HepG2 (cell line): ENCODE measurements around the gene PRUNE1. TPM values are rescaled to one million over a fixed set of nuclear protein-coding genes. Genes with fewer than 3 reads are reported as not detected.

Experiments
- CCDC6 ChIP-seq: sonication (generic); formaldehyde crosslinking; IDR thresholded peaks from 2 replicates; pipeline ENCODE4 v1.8.1; 2022; ENCODE audit warnings: mild to moderate bottlenecking, missing genetic modification reagents, moderate library complexity
- CEBPG ChIP-seq: IDR thresholded peaks from 2 replicates; pipeline ENCODE4 v1.6.1; 2016
- DMAP1 ChIP-seq: IDR thresholded peaks from 2 replicates; pipeline ENCODE4 v1.6.1; 2016
- DPF2 ChIP-seq: sonication (generic); formaldehyde crosslinking; IDR thresholded peaks from 2 replicates; pipeline ENCODE4 v1.4.0; 2020; ENCODE audit warnings: mild to moderate bottlenecking, low read depth, missing genetic modification reagents, borderline replicate concordance
- FUBP1 ChIP-seq: sonication (generic); formaldehyde crosslinking; IDR thresholded peaks from 2 replicates; pipeline ENCODE4 v1.5.1; 2020; ENCODE audit warnings: missing genetic modification reagents, mild to moderate bottlenecking, borderline replicate concordance
- GMEB1 ChIP-seq: sonication (generic); formaldehyde crosslinking; IDR thresholded peaks from 2 replicates; pipeline ENCODE4 v1.5.1; 2020; ENCODE audit warnings: missing genetic modification reagents, mild to moderate bottlenecking, borderline replicate concordance
- MIER3 ChIP-seq: IDR thresholded peaks from 2 replicates; pipeline ENCODE4 v1.6.1; 2016; ENCODE audit warnings: missing compliant biosample characterization, borderline replicate concordance
- NFYB ChIP-seq: sonication (generic); formaldehyde crosslinking; IDR thresholded peaks from 2 replicates; pipeline ENCODE4 v1.4.0; 2020; ENCODE audit warnings: missing genetic modification reagents
- RBM39 ChIP-seq: fragments of 200-400 bp; formaldehyde crosslinking; IDR thresholded peaks from one replicate; pipeline ENCODE4 v1.6.1; 2018; ENCODE audit warnings: antibody characterized with exemption, mild to moderate bottlenecking, low read depth, low read length; ENCODE audit not compliant: poor library complexity, severe bottlenecking
- RELA ChIP-seq: sonication (generic); formaldehyde crosslinking; IDR thresholded peaks from 2 replicates; pipeline ENCODE4 v1.4.0; 2020; ENCODE audit warnings: missing genetic modification reagents
- RXRA ChIP-seq: sonication (generic); formaldehyde crosslinking; IDR thresholded peaks from 2 replicates; pipeline ENCODE4 v1.5.1; 2020; ENCODE audit warnings: missing genetic modification reagents
- SMARCC2 ChIP-seq: fragments of 450-650 bp; IDR thresholded peaks from 2 replicates; pipeline ENCODE4 v1.6.1; 2017; ENCODE audit warnings: antibody characterized with exemption, mild to moderate bottlenecking
- TFDP1 ChIP-seq: IDR thresholded peaks from 2 replicates; pipeline ENCODE4 v1.6.1; 2016; ENCODE audit warnings: missing compliant biosample characterization, missing genetic modification reagents, borderline replicate concordance
- TIGD3 ChIP-seq: sonication (generic); formaldehyde crosslinking; IDR thresholded peaks from 2 replicates; pipeline ENCODE4 v1.5.1; 2020; ENCODE audit warnings: mild to moderate bottlenecking, missing genetic modification reagents, borderline replicate concordance
- ZMAT3 ChIP-seq: sonication (generic); formaldehyde crosslinking; conservative IDR thresholded peaks from 2 replicates; pipeline ENCODE4 v1.7.0; 2021; ENCODE audit warnings: missing genetic modification reagents
- ZNF331 ChIP-seq: sonication (generic); formaldehyde crosslinking; IDR thresholded peaks from 2 replicates; pipeline ENCODE4 v1.4.0; 2020; ENCODE audit warnings: missing genetic modification reagents
- ZNF574 ChIP-seq: sonication (generic); formaldehyde crosslinking; IDR thresholded peaks from 2 replicates; pipeline ENCODE4 v1.4.0; 2020; ENCODE audit warnings: missing genetic modification reagents
- ZZZ3 ChIP-seq: sonication (generic); formaldehyde crosslinking; IDR thresholded peaks from 2 replicates; pipeline ENCODE4 v1.4.0; 2020; ENCODE audit warnings: missing genetic modification reagents, mild to moderate bottlenecking, borderline replicate concordance
- polyA plus RNA-seq, 8 experiments: library from polyadenylated mRNA; depleted of rRNA in 3 of 8; stranded (reverse) in 7 of 8; unstranded in 1 of 8; fragments of >200 nt; fragmentation: Illumina TruSeq in 4 of 8; extraction: Trizol in 4 of 8; gene quantifications; 2 replicates each; pipeline versions ENCODE4 v1.2.1 to v1.2.3, GENCODE V29; 2011 to 2016; ENCODE audit warnings: low read depth in 4 of 8, missing spikeins in 1 of 8, mixed read lengths in 1 of 8; ENCODE audit not compliant: insufficient read depth in 1 of 8
- total RNA-seq, 5 experiments: library from RNA; depleted of rRNA; stranded (reverse); fragments of >200 nt; fragmentation: Illumina TruSeq; extraction: Trizol; gene quantifications; 2 replicates each; pipeline ENCODE4 v1.2.3, GENCODE V29; 2016; ENCODE audit warnings: low read depth in 1 of 5

The PRUNE1 gene
- total and polyA plus RNA-seq, 2 of the 13 experiments (the other 11 are each of a cell fraction or from before 2014, with no cell fraction given), result 19.0 to 31.9 TPM

- TF ChIP-seq ZNF574 (CRISPR knock-in tag) (peak; percentile 61), DPF2 (CRISPR knock-in tag) (no peak), RXRA (CRISPR knock-in tag) (0 out of 2 replicates have a peak, but pooled peaks have one; percentile 38), CEBPG (CRISPR knock-in tag) (no peak), CCDC6 (CRISPR knock-in tag) (no peak), NFYB (CRISPR knock-in tag) (no peak), DMAP1 (0 out of 2 replicates have a peak, but pooled peaks have one; percentile 39), FUBP1 (CRISPR knock-in tag) (no peak), RELA (no peak), SMARCC2 (no peak), TFDP1 (CRISPR knock-in tag) (0 out of 2 replicates have a peak, but pooled peaks have one; percentile 11), ZZZ3 (CRISPR knock-in tag) (no peak), MIER3 (CRISPR knock-in tag) (no peak), RBM39 (peak; percentile 19), ZMAT3 (CRISPR knock-in tag) (0 out of 2 replicates have a peak, but pooled peaks have one; percentile 19), GMEB1 (CRISPR knock-in tag) (0 out of 2 replicates have a peak, but pooled peaks have one; percentile 21), TIGD3 (no peak), ZNF331 (CRISPR knock-in tag) (0 out of 2 replicates have a peak, but pooled peaks have one; percentile 29)
Measured at GRCh38 chr1:150974580-150975478, 33.4 kb upstream of the PRUNE1 start, which contains the start of gene CERS2 (continued).
